Upper lobe of right lung (tissue), 1 donor: ENCODE results near the gene ASB17. TPM values are rescaled to one million over a fixed set of nuclear protein-coding genes. Genes with fewer than 3 reads are reported as not detected.

Source experiments
- ATAC-seq: fragments of 200-7000 bp; cut with Tn5 transposase; one replicate; pipeline ENCODE4 v1.9.1; 2020; ENCODE audit warnings: mild to moderate bottlenecking, moderate library complexity
- DNase-seq: peaks from one replicate; pipeline ENCODE4 v3.0.0-alpha.2; 2020
- H3K27ac ChIP-seq: fragments of 200-600 bp; one replicate; pipeline ENCODE4 v1.8.0; 2022
- H3K27me3 ChIP-seq: fragments of 200-600 bp; one replicate; pipeline ENCODE4 v1.8.0; 2022; ENCODE audit warnings: mild to moderate bottlenecking
- H3K36me3 ChIP-seq: fragments of 200-600 bp; one replicate; pipeline ENCODE4 v1.8.0; 2022
- H3K4me1 ChIP-seq: fragments of 200-600 bp; one replicate; pipeline ENCODE4 v1.8.0; 2022
- H3K4me3 ChIP-seq: fragments of 200-600 bp; one replicate; pipeline ENCODE4 v1.8.0; 2022; ENCODE audit warnings: mild to moderate bottlenecking
- H3K9me3 ChIP-seq: fragments of 200-600 bp; one replicate; pipeline ENCODE4 v1.8.0; 2022
- intact Hi-C: fragments of 100-400 bp; cut with DNase I; formaldehyde crosslinking; loops from one replicate; pipeline ENCODE4 v1.11.0; 2022
- long read RNA-seq: library from polyadenylated mRNA; unstranded; transcript quantifications from one replicate; pipeline ENCODE4 v2.0.0, GENCODE V29; 2021
- total RNA-seq: library from RNA; stranded (reverse); fragmentation: NEBNext Ultra II Directional; extraction: Animal tissue kit (Norgen Biotek cat#: 25700); gene quantifications from one replicate; pipeline ENCODE4 v1.2.1, GENCODE V29; 2021
- TF ChIP-seq, protein P1 (sequence below): fragments of 200-600 bp; IDR thresholded peaks from one replicate; pipeline ENCODE4 v1.8.0; 2022; ENCODE audit warnings: antibody characterized with exemption
- donor health status: DM: no; HTN: yes; CAD: no; lungs with severe emphysema.

Gene ASB17, protein sequence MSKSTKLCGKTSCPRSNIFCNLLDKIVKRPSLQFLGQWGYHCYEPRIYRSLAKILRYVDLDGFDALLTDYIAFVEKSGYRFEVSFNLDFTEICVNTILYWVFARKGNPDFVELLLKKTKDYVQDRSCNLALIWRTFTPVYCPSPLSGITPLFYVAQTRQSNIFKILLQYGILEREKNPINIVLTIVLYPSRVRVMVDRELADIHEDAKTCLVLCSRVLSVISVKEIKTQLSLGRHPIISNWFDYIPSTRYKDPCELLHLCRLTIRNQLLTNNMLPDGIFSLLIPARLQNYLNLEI
- not detected for total RNA-seq
- long read RNA-seq, result 0 reads

DNA sequence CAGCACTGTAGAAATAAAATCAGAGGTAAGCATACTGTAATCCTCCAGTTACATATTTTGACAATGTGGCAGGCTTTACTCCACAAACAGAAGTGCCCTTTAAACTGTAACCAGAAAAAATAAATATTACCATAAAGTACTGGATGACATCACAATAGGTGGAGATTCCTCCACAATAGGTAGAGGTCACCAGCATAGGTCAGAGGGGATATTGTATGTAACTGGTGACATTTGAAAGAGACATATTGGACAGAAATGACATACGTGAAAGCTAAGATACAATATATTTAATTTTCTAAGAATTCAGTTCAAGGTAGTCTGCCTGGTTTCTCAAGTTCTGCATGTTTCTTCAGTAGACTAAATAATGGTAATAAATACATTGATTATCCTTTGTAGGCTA lies at the start of gene ASB17:
TSS of gene ASB17 (minus strand) at position 101 of the 400 bp plus-strand sequence. CDS start 113 bp downstream, outside the sequence.
- intact Hi-C loops, result no loop called here
- H3K27me3 ChIP-seq, result no peaks in the 10 kb centered on the region
- no peak for DNase-seq
- no peaks in the 10 kb centered on the region for H3K36me3 ChIP-seq
- no peak within 1 kb of the TSS for H3K27ac ChIP-seq
- H3K4me1 ChIP-seq, result no peaks in the 10 kb centered on the region
- H3K4me3 ChIP-seq, result no peak within 1 kb of the TSS
- TF ChIP-seq, protein P1, sequence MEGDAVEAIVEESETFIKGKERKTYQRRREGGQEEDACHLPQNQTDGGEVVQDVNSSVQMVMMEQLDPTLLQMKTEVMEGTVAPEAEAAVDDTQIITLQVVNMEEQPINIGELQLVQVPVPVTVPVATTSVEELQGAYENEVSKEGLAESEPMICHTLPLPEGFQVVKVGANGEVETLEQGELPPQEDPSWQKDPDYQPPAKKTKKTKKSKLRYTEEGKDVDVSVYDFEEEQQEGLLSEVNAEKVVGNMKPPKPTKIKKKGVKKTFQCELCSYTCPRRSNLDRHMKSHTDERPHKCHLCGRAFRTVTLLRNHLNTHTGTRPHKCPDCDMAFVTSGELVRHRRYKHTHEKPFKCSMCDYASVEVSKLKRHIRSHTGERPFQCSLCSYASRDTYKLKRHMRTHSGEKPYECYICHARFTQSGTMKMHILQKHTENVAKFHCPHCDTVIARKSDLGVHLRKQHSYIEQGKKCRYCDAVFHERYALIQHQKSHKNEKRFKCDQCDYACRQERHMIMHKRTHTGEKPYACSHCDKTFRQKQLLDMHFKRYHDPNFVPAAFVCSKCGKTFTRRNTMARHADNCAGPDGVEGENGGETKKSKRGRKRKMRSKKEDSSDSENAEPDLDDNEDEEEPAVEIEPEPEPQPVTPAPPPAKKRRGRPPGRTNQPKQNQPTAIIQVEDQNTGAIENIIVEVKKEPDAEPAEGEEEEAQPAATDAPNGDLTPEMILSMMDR, result no peak
- H3K9me3 ChIP-seq, result no peaks in the 10 kb centered on the region
- ATAC-seq, result no peak

DNA sequence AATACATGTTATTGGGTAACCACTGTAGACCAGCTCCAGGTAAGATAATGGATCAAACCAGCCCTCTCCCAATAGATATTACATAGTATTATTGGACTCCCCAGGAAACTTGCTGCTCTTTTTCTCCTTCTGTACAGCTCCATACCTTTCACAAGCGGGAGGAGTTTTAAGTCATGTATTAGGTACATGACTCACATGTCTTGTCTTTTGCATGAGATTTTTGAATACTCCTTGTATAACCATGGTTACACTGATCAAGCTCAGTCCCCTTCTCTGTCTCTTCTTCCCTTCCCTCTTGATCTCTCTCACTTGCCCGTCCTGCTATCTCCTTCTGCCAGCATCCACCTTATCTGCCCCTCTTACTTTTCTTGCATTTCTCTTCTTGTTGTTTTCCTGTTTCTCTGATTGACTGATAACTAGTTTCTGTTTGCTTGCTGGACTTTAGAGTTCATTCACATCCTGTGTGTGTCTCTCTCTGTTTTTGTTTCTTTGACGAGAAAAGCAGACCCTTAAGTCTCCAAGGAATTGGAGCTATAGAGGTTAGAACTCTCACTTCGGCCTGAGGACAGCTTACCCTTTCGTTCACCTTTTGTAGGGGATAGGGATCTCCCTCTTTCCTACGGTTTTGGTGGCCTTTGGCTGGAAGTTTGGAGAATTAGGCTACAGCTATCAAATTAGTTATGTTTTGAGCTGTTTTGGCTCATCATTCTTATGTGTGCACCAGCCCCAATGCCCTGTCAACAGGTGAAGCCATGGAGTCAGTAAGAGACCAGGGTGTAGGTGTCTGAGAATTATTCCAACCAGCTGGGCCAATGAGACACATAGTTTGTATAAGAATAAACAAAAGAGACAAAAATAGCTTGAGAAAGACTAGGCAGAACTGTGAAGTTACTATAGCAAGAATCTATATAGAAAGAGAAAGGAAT lies 49.0 kb upstream of the ASB17 start:
- intact Hi-C loops, result no loop called here
- TF ChIP-seq, protein P1, result no peak
- DNase-seq, result no peak
- Histone ChIP-seq H3K36me3 (no peaks in the 10 kb centered on the region), H3K9me3 (no peaks in the 10 kb centered on the region), H3K27ac (no peak overlapping the region), H3K27me3 (no peaks in the 10 kb centered on the region), H3K4me3 (no peak overlapping the region), H3K4me1 (no peaks in the 10 kb centered on the region)
- ATAC-seq, result no peak

DNA sequence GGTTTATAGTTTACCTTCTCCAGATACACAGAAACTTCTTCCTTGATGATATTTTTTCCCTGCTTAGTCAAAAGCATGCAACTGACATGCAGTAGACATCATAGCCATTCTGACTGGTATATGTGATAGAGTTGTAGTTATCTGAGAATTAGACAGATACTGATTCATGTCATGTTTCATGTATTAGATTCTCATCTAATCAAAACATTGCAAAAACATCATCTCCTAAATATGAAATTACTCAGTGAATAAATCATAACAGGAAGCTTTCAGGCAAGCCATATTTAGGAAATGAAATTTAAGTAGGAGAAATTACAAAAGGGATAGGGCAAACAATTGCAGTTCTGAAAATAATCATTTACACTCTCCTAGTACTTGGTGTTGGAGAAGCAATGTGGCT lies 38.4 kb upstream of the ASB17 start:
- Histone ChIP-seq H3K36me3 (no peaks in the 10 kb centered on the region), H3K9me3 (no peaks in the 10 kb centered on the region), H3K4me1 (no peaks in the 10 kb centered on the region), H3K27ac (no peak overlapping the region), H3K27me3 (no peaks in the 10 kb centered on the region), H3K4me3 (no peak overlapping the region)
- DNase-seq, result no peak
- TF ChIP-seq, protein P1, result no peak
- intact Hi-C loops, result no loop called here
- no peak for ATAC-seq

DNA sequence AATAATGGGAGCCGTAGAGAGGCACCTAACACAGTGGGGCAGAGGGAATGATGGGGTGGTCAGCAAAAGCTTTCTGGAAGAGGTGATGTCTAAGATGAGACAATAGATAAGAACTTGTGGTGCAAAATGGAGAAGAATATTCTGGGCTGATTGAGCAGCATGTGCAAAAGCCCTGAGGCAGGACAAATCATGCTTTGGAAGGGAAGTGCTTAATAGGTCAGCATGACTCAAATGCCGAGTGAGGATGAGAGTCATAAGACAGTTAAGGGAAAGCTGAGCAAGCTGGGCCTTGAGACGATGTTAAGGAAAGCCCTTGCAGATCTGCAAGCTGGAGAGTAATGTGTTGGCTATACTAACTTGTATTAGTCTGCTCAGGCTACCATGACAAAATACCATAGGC lies 37.3 kb upstream of the ASB17 start:
- Histone ChIP-seq H3K27ac (no peak overlapping the region), H3K4me3 (no peak overlapping the region), H3K27me3 (no peaks in the 10 kb centered on the region), H3K4me1 (no peaks in the 10 kb centered on the region), H3K36me3 (no peaks in the 10 kb centered on the region), H3K9me3 (no peaks in the 10 kb centered on the region)
- ATAC-seq, result no peak
- intact Hi-C loops, result no loop called here
- no peak for DNase-seq
- TF ChIP-seq, protein P1, result no peak

DNA sequence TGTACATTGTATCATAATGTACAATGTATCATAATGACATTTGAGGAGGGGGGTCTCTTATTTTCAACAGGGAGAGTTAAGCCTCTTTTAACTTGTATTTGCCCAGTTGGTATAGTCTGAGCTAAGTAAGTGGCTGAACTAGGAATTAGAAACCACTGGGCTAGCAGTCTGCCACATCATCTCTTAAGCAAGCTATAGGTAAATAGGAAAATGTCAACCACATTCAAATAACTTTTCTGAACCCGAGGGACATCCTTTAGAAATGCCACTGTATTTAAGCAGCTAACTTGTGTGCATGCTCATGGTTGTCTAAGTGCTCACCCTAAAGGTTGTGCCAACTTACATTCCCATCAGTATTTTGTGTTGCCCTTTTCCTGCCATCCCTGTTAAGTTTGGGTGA lies 35.5 kb upstream of the ASB17 start:
- no peaks in the 10 kb centered on the region for H3K9me3 ChIP-seq
- H3K27me3 ChIP-seq, result no peaks in the 10 kb centered on the region
- intact Hi-C loops, result no loop called here
- no peak overlapping the region for H3K4me3 ChIP-seq
- TF ChIP-seq, protein P1, result no peak
- H3K27ac ChIP-seq, result no peak overlapping the region
- DNase-seq, result no peak
- no peak for ATAC-seq
- no peaks in the 10 kb centered on the region for H3K36me3 ChIP-seq
- H3K4me1 ChIP-seq, result no peaks in the 10 kb centered on the region
